LNCAP (cell line): ENCODE measurements around the gene FAM163A.

Experiments used
- TF ChIP-seq, protein P1 (sequence below): fragments of 450-650 bp; IDR thresholded peaks from 2 replicates; pipeline ENCODE4 v1.5.1; 2017; ENCODE audit warnings: mild to moderate bottlenecking

Gene FAM163A

DNA sequence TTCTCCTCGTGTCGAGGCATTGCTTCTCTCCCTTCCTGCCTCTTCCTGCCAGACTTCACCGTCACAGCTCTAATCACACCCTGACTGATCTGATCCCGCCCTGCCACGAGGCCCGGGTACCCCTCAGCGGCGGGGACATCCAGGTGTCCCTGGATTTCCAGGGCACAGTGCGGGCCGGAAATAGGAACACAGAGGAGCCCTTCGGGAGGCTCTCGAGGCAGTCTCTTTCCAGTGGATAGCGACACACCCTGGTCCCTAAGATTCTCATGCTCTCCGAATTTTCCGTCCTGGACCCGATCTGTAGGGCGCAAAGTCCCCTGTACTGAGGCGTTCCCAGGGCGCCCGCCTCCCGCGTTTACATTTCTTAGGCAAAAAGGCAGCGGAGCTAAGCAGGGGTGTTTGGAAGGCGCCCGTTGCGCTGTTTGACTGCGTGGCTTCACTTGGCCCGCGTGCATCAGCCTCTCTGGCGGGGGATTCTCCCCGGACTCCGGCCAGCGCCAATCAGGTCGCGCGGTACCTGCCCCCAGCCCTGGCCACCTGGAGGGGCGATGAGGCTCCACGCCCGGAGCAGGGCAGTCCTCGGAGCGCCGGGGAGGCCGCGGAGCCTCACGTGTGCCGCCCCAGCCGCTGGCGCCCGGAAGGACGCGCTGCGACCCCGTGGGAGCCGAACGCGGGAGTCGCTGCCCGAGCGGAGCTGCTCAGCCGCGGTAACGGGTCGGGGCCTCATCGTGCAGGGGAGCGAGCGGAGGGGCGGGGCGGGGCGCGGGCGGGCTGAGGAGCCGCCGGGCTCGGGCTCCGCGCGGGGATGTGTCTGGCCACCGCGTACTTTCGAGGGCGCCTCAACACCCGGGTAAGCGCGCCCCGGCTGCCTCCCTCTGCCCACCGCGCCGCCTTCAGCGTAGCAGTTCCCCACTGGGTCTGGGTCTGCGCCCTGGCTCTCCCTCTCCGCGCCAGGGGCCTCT is at the start of gene FAM163A:
TSS of gene FAM163A (plus strand) at position 575 of the 962 bp plus-strand sequence. CDS start 69,807 bp downstream, outside the sequence.
- TF ChIP-seq, protein P1, sequence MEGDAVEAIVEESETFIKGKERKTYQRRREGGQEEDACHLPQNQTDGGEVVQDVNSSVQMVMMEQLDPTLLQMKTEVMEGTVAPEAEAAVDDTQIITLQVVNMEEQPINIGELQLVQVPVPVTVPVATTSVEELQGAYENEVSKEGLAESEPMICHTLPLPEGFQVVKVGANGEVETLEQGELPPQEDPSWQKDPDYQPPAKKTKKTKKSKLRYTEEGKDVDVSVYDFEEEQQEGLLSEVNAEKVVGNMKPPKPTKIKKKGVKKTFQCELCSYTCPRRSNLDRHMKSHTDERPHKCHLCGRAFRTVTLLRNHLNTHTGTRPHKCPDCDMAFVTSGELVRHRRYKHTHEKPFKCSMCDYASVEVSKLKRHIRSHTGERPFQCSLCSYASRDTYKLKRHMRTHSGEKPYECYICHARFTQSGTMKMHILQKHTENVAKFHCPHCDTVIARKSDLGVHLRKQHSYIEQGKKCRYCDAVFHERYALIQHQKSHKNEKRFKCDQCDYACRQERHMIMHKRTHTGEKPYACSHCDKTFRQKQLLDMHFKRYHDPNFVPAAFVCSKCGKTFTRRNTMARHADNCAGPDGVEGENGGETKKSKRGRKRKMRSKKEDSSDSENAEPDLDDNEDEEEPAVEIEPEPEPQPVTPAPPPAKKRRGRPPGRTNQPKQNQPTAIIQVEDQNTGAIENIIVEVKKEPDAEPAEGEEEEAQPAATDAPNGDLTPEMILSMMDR: no peak

DNA sequence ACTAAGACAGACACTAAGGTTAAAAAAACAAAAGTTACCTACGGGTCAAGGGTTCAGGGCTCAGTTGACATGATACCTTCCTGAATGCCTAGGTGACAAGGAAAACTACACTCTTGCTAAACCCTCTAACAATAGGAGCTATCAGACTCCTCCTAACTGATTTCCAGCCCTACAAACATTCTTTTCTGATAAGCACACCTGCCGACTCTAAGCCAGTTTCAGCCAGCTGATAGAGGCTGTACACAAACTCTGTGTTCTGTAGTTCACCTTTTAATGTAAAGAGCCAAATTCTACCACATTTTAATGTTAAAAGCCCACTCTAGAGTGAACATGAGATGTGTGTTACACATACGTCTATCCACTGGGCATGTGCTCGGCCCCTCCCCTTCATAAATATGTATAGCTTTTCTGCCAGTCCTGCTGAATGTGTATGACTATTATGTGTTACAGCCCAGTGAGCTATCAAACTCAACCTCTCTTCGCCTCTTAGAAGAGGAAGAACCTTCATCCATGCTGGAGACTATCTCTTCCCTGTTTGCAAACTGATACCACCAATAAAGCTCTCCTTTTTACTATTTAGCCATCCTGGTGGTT is 40.0 kb upstream of the FAM163A start:
- TF ChIP-seq, protein P1: no peak

DNA sequence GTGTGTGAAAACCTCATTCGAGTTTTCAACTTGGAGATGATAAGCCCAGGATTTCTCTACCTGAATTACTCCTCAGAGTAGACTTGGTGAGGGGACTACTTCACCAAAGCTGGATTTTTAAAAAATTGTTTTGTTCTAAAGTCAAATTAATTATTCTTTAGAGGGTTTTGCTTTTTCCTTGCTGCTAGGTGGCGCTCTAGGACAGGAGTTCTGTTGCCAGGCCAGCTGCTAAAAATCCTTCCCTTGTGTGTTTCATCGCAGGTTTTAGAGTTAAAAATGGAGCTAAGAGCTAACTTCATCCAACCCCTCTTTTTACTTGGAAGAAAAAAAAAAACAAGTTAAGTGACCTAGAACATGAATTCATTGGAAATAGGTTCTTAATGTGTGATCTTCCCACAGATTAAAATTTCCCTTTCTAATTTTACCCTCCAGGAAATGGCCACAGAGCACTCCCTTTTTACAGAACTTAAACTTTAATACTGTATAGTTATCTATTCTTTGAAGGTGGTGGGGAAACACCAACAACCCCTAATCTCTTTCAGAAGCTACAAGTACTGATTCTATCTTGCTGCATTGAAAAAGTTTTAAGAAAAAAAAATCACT is 36.7 kb upstream of the FAM163A start:
- TF ChIP-seq, protein P1: peak; percentile 83

DNA sequence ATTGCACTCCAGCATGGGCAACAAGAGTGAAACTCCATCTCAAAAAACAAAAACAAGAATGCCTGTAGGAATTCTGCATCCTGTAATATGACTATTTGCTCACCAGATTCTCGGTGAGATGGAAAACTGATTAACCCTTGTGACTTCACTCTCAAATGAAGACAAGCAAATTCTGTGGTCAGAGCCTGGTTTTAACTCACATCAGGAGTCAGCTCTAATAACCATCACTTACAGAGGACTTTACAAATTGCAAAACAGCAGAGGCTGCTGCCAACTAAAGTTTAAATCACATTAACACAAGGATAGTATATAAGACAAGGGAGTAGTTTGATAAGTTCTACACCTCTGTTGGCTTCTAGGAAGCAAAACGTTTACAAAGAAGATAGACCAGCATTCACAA is 35.7 kb upstream of the FAM163A start:
- TF ChIP-seq, protein P1: no peak

DNA sequence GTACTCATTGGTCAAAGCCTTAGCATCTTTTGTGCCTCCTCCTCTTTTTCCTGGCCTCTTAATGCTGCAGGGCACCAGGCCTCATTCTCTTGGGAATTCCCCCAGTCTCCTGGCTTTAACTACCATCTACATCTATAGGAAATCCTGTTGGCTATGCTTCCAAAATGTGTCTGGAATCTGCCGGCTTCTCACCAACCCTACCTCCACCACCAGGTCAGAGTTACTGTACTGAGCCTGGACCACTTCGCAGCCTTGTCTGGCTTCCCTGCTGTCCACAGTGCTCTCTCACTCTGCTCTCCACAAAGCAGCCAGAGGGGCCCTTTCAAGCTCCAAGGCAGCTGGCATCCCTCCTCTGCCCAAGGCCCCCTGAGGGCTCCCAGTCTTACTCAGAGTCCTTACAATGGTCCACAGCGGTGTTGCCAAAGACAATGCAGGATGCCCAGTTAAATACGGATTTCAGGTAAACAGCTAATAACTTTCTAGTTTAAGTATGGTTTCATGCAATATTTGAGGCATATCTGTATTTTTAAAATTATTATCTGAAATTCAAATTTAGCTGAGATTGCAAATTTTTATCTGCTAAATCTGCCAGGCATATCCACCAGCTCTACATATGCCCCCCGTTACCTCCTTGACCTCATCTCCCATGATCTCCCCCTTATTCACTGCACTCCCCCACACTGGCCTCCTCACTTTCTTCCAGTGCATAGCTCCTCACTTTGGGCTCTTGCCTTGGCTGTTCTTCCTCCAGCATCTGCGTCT is 34.5 kb upstream of the FAM163A start:
- TF ChIP-seq, protein P1: no peak

DNA sequence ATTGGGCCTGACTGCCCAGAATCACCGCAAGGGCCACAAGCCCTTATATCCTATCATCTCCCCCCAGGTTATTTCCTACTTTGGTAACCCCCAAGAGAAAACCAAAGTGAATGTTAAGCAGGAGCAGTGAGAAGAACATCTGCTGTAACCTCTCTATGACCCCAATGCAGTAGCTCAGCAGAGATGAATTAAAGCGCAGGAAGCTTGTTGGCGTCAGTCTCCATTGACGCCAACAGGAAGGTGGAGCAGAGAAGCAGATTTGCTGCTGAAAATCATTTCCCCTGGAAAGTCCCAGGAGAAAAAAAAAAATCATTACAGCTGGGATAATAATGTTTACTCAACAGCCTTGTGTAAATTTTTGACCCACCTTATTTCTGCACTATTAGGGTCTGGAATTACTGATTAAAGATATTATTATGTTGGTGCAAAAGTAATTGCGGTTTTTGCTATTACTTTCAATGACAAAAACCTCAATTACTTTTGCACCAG is 33.2 kb upstream of the FAM163A start:
- TF ChIP-seq, protein P1: no peak

DNA sequence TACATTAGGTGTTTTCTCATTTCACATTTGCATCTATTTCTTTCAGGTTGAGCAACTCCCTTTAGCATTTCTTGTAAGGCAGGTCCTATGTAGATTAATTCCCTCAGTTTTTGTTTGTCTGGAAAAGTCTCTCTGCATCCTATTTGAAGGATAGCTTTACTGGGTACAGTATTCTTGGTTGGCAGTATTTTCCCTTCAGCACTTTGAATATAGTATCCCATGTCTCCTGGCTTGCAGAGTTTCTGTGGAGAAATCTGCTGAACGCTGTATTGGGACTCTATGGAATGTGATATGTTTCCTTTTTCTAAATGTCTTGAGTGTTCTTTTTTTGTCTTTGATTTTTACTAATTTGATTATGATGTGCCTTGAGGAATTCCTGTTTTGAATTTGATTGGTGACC is 28.9 kb upstream of the FAM163A start:
- TF ChIP-seq, protein P1: no peak
